Colonic mucosa (tissue), 4 donors: Measurements from ENCODE around the gene ZNF184. TPM values are rescaled to one million over a fixed set of nuclear protein-coding genes. Genes with fewer than 3 reads are reported as not detected.
"Not testable (repeated sequence)": the region's sequence is repeated elsewhere in the genome, so short reads cannot be mapped to it uniquely, and the experiment has no call there.

Experiments used
- DNase-seq: peaks from one replicate; pipeline ENCODE4 v3.0.0-alpha.2; 2020
- H3K27ac ChIP-seq: fragments of 200-600 bp; one replicate; pipeline ENCODE4 v1.8.0; 2021
- H3K27me3 ChIP-seq: fragments of 200-600 bp; one replicate; pipeline ENCODE4 v1.8.0; 2021
- H3K36me3 ChIP-seq: fragments of 200-600 bp; one replicate; pipeline ENCODE4 v1.8.0; 2021
- H3K4me1 ChIP-seq: fragments of 200-600 bp; one replicate; pipeline ENCODE4 v1.8.0; 2021; ENCODE audit warnings: mild to moderate bottlenecking
- H3K4me3 ChIP-seq: fragments of 200-600 bp; one replicate; pipeline ENCODE4 v1.8.0; 2021
- H3K9ac ChIP-seq, 2 donors: one replicate each; pipeline ENCODE4 v1.7.0; 2013; ENCODE audit warnings: control low read depth in 2 of 2, low read depth in 2 of 2, low read length in 2 of 2
- H3K9me3 ChIP-seq: fragments of 200-600 bp; one replicate; pipeline ENCODE4 v1.8.0; 2021
- intact Hi-C: fragments of 100-400 bp; cut with DNase I; formaldehyde crosslinking; loops from one replicate; pipeline ENCODE4 v1.14.1; 2022
- total RNA-seq, 2 donors: library from RNA; stranded (reverse); fragmentation: NEBNext Ultra II Directional in 1 of 2; extraction: Animal tissue kit (Norgen Biotek cat#: 25700) in 1 of 2; gene quantifications; one replicate each; pipeline ENCODE4 v1.2.1, GENCODE V29; 2021
- TF ChIP-seq, protein P1 (sequence below): fragments of 200-600 bp; IDR thresholded peaks from one replicate; pipeline ENCODE4 v1.8.0; 2022; ENCODE audit warnings: antibody characterized with exemption, mild to moderate bottlenecking
- donor health status: healthy.
- donor health status: DM: no; HTN: no; CAD: no.
- donor health status: DM: no; HTN: no; CAD: no.

ZNF184 gene
- total RNA-seq, 2 donors from 2014 or later = 6.3 to 8.6 TPM

- no peak overlapping the region for H3K27ac ChIP-seq
- H3K9ac ChIP-seq = no peak overlapping the region
- TF ChIP-seq, protein P1, sequence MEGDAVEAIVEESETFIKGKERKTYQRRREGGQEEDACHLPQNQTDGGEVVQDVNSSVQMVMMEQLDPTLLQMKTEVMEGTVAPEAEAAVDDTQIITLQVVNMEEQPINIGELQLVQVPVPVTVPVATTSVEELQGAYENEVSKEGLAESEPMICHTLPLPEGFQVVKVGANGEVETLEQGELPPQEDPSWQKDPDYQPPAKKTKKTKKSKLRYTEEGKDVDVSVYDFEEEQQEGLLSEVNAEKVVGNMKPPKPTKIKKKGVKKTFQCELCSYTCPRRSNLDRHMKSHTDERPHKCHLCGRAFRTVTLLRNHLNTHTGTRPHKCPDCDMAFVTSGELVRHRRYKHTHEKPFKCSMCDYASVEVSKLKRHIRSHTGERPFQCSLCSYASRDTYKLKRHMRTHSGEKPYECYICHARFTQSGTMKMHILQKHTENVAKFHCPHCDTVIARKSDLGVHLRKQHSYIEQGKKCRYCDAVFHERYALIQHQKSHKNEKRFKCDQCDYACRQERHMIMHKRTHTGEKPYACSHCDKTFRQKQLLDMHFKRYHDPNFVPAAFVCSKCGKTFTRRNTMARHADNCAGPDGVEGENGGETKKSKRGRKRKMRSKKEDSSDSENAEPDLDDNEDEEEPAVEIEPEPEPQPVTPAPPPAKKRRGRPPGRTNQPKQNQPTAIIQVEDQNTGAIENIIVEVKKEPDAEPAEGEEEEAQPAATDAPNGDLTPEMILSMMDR = no peak
- H3K36me3 ChIP-seq = no peaks in the 10 kb centered on the region
- no peak overlapping the region for H3K4me3 ChIP-seq
- no peaks in the 10 kb centered on the region for H3K27me3 ChIP-seq
- intact Hi-C loops = no loop called here
- no peaks in the 10 kb centered on the region for H3K9me3 ChIP-seq
- no peaks in the 10 kb centered on the region for H3K4me1 ChIP-seq
- no peak for DNase-seq
These were observed 39.2 kb downstream of the ZNF184 start for GRCh38 chr6:27433714-27434113.

GRCh38 chr6:27428966-27429365 lies 43.9 kb downstream of the ZNF184 start:
- H3K9ac ChIP-seq = no peak overlapping the region
- H3K9me3 ChIP-seq = no peaks in the 10 kb centered on the region
- no peaks in the 10 kb centered on the region for H3K27me3 ChIP-seq
- DNase-seq = no peak
- no peaks in the 10 kb centered on the region for H3K4me1 ChIP-seq
- H3K36me3 ChIP-seq = no peaks in the 10 kb centered on the region
- no peak overlapping the region for H3K27ac ChIP-seq
- H3K4me3 ChIP-seq = no peak overlapping the region
- TF ChIP-seq, protein P1 = no peak
- intact Hi-C loops = no loop called here

DNA sequence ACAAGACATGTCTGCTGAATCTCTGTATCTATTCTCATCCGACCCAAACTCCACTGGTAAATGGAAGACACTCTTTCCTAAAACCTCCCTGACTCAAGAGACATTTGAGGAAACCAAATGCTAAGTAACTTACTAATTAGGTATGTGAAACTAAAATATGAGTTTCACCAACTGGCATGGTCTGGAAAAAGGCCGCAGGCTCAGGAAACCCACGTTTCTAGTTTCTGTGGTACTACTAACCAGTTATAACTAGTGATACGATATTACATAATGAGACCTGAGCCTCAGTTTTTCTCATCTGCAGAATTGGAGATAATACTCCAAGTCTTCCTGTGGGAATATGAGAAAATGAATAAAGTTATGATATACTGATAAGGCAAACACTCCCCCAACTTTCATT lies 44.4 kb downstream of the ZNF184 start:
- H3K9me3 ChIP-seq = no peaks in the 10 kb centered on the region
- no peaks in the 10 kb centered on the region for H3K36me3 ChIP-seq
- DNase-seq = no peak
- intact Hi-C loops = no loop called here
- TF ChIP-seq, protein P1 = no peak
- H3K27ac ChIP-seq = no peak overlapping the region
- H3K4me1 ChIP-seq = no peaks in the 10 kb centered on the region
- H3K4me3 ChIP-seq = no peak overlapping the region
- no peaks in the 10 kb centered on the region for H3K27me3 ChIP-seq
- H3K9ac ChIP-seq = no peak overlapping the region

- H3K9ac ChIP-seq = no peak overlapping the region
- intact Hi-C loops = no loop called here
- H3K36me3 ChIP-seq = no peaks in the 10 kb centered on the region
- no peak for DNase-seq
- no peaks in the 10 kb centered on the region for H3K9me3 ChIP-seq
- no peaks in the 10 kb centered on the region for H3K27me3 ChIP-seq
- no peak overlapping the region for H3K27ac ChIP-seq
- H3K4me1 ChIP-seq = no peaks in the 10 kb centered on the region
- H3K4me3 ChIP-seq = no peak overlapping the region
- TF ChIP-seq, protein P1 = no peak
These were observed 46.8 kb downstream of the ZNF184 start for GRCh38 chr6:27426045-27426620.

GRCh38 chr6:27424851-27425250 lies 48.1 kb downstream of the ZNF184 start:
- H3K27me3 ChIP-seq, H3K27ac ChIP-seq, DNase-seq, intact Hi-C loops, H3K9ac ChIP-seq, H3K4me3 ChIP-seq, H3K36me3 ChIP-seq, H3K4me1 ChIP-seq, H3K9me3 ChIP-seq: not testable (repeated sequence)

DNA sequence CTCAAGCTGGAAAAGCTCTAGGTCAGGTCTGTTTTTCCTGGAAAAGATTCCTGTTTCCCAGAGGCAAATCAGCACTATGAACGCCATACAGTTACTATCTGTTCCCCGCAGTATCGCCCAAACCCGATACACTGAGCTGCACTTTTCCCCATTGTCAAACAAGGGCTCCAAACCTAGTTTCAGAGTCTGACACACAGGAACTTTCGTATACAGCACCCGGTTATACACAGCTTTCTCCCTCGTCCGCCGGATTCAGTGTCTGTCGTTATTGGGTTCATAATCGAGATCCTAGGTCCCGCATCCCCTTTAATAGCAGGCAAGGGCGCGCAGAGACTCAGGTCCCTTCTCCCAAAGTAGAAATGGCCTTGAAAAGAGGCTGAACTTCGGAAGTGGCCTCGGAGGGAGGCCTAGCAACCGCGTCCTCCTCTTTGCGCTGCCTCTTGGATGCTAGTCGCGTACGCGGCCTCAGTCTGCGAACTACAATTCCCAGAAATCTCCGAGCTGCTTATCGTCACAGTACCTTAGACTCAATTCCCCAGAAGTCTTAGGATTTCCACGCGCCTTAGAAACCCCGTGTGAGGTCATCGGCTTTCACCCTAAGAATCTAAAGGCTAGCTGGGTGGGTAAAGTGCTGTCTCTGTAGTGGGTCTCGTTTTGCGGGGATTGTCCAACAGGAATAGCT lies 50.1 kb downstream of the ZNF184 start:
- H3K36me3 ChIP-seq = no peaks in the 10 kb centered on the region
- no peaks in the 10 kb centered on the region for H3K9me3 ChIP-seq
- H3K9ac ChIP-seq = no peak overlapping the region
- no peak overlapping the region for H3K27ac ChIP-seq
- no peaks in the 10 kb centered on the region for H3K4me1 ChIP-seq
- H3K4me3 ChIP-seq = no peak overlapping the region
- no peak for DNase-seq
- intact Hi-C loops = no loop called here
- TF ChIP-seq, protein P1 = no peak
- no peaks in the 10 kb centered on the region for H3K27me3 ChIP-seq
